ENCODE results near the gene SEMG1.

GRCh38 chr20:45229264-45230056, 22.6 kb downstream of the SEMG1 start:
- TF ChIP-seq EZH2 (IDR thresholded peaks at IDR 0.05) (no peak), CTCF (IDR thresholded peaks at IDR 0.05) (peak; percentile 54)

All from neural progenitor cell (in vitro differentiated cells).